HEK293 (cell line): ENCODE data around the gene SYTL2.

Source experiments
- CTCF ChIP-seq: fragments of 450-650 bp; formaldehyde crosslinking; IDR thresholded peaks from 2 replicates; pipeline ENCODE4 v1.5.1; 2016; ENCODE audit warnings: missing biosample characterization, missing genetic modification characterization
- REST ChIP-seq: fragments of 450-650 bp; formaldehyde crosslinking; IDR thresholded peaks from 2 replicates; pipeline ENCODE4 v1.5.1; 2016; ENCODE audit warnings: missing biosample characterization, missing genetic modification characterization

- no peak for TF ChIP-seq REST (tag by site-specific recombination)
- no peak for TF ChIP-seq CTCF (tag by site-specific recombination)
Observed at GRCh38 chr11:85668157-85668556, 142.8 kb downstream of the SYTL2 start.
